Middle frontal gyrus (tissue), 1 donor: ENCODE data around the gene FLAD1.
A peak's percentile ranks its signal among the peaks of the same experiment; 100 is the strongest.

Experiments used
- DNase-seq: peaks from one replicate; pipeline ENCODE4 v3.0.0-alpha.2; 2015; ENCODE audit warnings: low spot score; ENCODE audit errors: extremely low spot score

Gene FLAD1

GRCh38 chr1:154982897-154983648 lies at the start of gene FLAD1:
Gene FLAD1 (plus strand): TSS chr1:154983344. CDS start chr1:154983695, 351 bp downstream.
- peak; percentile 96 for DNase-seq

GRCh38 chr1:154934358-154934948 lies 48.7 kb upstream of the FLAD1 start:
- DNase-seq, result no peak

- DNase-seq, result no peak
These were observed 47.2 kb upstream of the FLAD1 start for GRCh38 chr1:154935749-154936554.

DNA sequence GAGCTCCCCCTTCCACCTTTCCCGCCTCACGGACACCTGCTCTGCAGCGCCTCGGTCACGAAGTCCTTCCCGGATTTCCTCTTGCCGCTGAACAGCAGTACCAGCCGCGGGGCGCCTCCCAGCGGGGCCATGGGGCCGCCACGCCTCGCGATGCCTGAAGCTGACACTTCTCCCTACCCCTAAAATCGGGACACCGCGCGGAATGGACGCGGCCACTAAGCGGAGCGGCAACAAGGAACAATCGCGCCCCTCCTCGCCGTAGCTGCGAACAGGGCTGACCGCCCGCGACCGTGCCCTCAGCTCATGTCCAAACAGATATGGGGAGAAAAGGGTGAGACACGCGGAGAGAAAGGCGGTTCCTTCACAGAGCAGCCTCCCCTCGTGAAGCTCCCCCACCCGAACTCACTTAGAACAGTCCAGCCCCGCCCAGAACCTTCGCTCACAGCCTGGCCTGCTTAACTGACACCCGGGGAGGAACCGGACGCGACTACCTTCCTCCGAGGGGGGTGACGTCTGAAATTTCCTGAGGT lies 46.5 kb upstream of the FLAD1 start, which contains the start of gene PMVK:
TSS of gene PMVK (minus strand) at position 165 of the 530 bp plus-strand sequence. CDS start at position 131, 34 bp downstream.
- DNase-seq, result peak; percentile 86

DNA sequence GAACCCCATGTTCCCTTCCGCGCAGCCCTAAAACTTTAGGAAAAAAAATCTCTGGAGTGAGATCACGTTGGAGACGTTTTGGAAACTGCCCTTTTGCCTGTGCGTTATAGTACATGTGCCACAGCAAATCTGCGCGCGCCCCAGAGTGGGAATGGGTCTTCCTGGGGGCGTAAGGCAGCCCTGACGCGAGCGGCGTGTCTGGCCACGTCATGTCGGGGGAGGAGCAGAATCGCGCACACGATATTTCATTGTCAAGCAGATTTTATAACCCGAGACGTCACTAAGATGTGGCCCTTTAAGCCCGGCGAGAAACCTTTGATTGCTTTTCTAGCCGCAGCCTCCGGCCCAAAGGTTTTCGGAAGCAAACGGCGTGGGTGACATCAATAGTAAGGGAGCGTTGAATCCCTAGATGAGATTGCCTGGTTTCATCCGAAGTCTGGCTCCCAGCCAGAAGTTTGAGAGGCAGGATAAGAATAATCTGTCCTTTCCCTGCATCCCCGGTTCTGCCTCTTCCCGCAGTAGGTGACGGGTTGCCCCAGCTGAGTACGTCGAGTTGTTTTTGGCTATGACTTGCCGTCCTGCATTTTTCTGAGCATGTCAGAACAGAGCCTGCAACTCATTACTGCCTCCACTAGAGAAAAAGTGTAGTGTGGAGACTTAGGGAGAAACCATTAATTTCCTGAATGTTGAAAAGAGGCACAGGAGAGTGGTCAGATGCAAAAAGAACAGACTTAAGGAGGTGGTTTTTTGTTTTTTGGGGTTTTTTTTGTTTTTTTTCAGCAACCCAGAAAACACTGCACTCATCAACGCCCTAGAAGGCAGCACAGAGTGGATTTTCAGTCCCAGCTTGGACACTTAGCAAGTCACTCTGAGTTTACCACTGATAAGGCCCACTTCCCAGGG lies 45.8 kb upstream of the FLAD1 start:
- DNase-seq, result peak; percentile 84

DNA sequence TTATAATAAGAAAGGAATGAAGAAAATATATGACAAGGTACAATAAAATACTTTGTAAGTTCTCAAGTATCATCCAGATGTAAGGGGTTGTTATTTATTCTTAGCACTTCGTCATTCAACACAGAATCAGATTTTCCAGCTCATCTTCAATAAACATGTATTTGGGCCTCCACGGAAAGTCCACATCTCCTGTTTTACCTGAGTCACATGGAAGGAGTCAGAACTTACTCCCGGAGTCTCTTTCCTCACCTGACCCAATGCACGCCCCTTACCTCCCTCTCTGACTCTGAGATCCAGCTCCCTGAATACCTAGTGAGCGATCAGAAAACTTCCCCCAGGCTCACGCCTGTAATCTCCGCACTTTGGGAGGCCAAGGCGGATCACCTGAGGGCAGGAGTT lies 45.2 kb upstream of the FLAD1 start:
- no peak for DNase-seq

DNA sequence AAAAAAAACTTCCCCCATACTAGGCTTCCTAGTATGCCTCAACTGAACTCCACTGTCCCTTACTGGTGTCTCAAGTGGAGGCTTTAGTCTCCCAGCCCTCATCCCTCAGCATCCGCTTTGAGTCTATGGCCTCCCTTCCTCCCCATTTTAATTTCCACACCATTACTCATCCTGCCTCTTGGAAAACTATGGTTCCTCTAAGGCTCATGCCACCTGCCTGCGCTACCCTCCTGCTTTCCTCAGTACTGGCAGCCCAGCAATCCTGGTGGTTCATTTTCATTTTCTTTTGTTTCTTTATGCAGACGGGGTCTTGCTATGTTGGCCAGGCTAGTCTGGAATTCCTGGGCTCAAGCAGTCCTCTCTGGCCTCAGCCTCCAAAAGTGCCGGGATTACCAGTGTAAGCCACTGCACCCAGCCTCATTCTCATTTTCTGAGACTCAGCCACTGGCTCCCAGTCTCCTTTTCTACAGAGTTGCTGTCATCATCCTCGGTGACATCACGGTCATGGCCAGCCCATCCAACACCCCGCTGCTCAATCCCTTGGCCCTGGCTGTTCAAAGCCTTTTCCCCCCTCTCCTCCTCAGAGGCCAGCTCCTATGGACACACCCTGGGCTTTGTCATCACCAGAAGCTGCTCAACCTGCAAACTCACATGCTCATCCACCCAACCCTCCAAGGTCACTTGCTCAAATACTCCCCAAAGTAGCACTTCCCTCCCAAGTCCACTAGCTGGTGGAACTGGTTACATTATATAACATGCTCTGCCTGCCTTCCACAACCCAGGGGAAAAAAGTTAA lies 44.3 kb upstream of the FLAD1 start:
- DNase-seq, result no peak

- DNase-seq, result no peak
These were observed 43.0 kb upstream of the FLAD1 start for GRCh38 chr1:154940213-154940560.

DNA sequence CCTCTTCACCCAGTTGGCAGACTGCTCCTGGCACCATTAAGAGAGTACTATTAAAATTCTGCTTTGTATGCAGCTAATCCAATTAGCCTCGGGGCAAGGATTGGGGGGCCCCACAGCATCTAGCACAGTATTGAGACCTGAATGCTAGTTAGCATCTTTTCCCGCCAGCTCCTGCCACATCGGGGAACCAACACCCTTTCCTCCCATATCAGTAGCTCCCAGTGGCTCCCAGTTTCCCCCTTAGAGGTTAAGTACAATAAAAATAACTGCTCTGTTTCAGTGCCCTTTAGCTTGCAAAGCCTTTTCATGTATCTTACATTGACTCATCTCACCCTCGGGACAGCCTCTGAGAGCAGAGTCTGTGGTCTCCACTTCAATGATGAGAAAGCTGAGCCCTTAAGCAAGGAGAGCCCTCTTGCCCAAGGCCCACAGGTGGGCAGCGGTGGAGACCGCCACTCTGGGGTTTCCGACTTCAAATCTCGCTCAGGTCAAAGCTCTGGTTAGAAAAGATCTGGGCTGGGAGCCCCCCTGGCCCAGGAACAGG lies 42.4 kb upstream of the FLAD1 start:
- DNase-seq, result no peak

- no peak for DNase-seq
These were observed 41.7 kb upstream of the FLAD1 start for GRCh38 chr1:154941333-154942013.

DNA sequence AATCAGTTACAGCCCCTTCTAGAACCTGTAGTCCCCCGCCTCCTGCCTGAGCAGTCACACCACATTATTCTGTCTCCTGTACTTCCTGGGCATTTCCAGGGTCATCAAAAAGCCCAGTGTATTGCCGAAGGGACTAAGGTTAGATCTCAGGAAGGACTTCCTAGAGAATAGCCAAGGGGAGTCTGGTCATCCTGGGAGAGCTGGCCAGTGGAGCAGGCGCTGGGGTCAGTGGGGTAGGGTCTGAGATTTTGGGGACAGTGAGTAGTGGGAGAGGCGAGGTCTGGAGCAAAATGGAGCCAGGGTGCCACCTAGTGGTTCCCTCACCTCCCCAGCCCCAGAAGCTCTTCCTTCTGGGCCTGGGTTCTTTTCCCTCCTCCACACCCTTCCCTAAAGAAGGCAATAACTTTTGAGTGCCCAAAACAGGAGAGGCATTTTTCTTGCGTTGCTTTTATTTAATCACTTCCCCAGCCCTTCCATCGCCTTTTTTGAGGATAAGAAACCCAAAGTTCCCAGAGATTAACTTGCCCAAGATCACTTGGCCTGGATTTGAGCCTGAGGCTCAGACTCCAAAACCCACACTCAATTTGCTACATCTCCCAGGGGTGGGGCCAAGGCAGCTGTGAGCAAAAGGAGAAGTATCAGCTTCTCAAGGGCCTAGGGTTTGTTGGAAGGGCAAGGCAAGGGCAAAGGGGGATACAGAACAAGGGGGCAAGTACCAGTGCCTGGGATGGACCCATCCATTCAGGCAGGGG lies 39.3 kb upstream of the FLAD1 start:
- no peak for DNase-seq

- DNase-seq, result no peak
These were observed 38.6 kb upstream of the FLAD1 start for GRCh38 chr1:154944401-154945159.

GRCh38 chr1:154945160-154945961 lies 37.8 kb upstream of the FLAD1 start:
- DNase-seq, result no peak

- no peak for DNase-seq
These were observed 36.9 kb upstream of the FLAD1 start for GRCh38 chr1:154945962-154946850.

GRCh38 chr1:154948079-154948478 lies 35.1 kb upstream of the FLAD1 start:
- DNase-seq, result no peak
